Ureter (tissue), 1 donor: ENCODE results near the gene TMSB10. TPM values are rescaled to one million over a fixed set of nuclear protein-coding genes. Genes with fewer than 3 reads are reported as not detected.
"Not testable (repeated sequence)": the region's sequence is repeated elsewhere in the genome, so short reads cannot be mapped to it uniquely, and the experiment has no call there.

ENCODE experiments used
- DNase-seq: peaks from one replicate; pipeline ENCODE4 v3.0.0-alpha.2; 2020; ENCODE audit warnings: low spot score
- total RNA-seq: library from RNA; stranded (reverse); gene quantifications from one replicate; pipeline ENCODE4 v1.2.4, GENCODE V29; 2023
- donor health status: DM: yes; HTN: yes; CAD: no.

Gene TMSB10
- total RNA-seq, 1 donor from 2014 or later = 1,066 TPM

DNA sequence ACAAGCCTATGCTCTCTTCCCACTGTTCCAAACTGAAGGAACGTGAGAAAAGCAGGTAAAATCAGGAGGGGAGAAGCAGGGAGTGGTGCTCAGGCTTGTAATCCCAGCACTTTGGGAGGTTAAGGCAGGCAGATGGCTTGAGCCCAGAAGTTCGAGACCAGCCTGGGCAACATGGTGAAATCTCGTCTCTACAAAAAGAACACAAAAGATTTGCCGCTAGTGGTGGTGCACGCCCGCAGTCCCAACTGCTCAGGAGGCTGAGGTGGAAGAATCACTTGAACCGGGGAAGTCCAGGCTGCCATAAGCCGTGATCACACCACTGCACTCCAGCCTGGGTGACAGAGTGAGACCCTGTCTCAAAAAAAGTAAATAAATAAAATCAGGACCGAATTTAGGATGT, 1.3 kb upstream of the TMSB10 start:
- DNase-seq = no peak

DNA sequence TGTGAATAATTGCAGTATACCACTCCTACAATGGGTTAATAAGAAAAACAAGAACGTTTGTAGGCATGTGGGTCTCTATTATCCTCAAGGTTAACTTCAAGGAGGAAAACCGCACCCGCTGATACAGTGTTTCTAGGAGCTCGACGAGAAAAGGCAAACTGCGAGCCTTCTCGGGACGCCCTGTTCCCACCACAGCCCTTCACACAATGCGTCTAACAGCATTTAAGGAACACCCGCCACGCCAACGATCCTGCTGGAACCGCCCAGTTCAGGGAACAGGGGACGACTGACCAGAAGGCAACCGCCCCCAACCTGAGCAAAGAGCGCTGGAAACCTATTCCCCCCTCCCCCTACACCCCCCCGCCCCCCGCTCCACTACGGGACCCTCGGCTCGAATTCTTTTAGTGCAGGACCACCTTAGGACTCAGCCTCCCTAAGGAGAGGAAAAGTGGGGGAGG, 710 bp upstream of the TMSB10 start:
- peak; percentile 87 for DNase-seq

DNA sequence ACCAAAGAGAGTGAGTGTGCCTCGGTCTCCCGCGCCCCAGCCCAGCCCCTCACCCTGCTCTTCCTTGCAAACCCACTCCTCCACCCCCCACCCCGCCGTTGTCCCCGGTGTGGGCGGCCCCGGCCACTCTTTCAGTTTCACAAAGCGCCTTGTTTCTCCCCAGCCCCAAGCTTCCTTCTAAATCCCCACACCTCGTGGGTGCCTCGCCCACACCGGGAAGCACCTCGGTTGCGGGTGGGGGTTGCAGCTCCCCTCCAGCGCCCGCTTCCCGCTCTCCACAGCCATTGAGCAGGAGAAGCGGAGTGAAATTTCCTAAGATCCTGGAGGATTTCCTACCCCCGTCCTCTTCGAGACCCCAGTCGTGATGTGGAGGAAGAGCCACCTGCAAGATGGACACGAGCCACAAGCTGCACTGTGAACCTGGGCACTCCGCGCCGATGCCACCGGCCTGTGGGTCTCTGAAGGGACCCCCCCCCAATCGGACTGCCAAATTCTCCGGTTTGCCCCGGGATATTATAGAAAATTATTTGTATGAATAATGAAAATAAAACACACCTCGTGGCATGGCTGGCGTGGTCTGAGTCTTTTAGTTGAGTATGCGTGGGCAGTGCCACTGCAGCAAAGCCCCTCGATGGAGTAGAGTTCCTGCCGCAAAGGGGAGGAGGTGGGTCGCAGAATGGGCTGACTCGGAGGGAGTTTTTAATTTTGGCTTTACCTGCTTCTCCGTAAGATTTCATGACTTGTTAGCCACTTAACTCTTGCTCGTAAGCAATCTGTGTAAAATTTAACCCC, 848 bp downstream of the TMSB10 start:
- DNase-seq = peak; percentile 62

DNA sequence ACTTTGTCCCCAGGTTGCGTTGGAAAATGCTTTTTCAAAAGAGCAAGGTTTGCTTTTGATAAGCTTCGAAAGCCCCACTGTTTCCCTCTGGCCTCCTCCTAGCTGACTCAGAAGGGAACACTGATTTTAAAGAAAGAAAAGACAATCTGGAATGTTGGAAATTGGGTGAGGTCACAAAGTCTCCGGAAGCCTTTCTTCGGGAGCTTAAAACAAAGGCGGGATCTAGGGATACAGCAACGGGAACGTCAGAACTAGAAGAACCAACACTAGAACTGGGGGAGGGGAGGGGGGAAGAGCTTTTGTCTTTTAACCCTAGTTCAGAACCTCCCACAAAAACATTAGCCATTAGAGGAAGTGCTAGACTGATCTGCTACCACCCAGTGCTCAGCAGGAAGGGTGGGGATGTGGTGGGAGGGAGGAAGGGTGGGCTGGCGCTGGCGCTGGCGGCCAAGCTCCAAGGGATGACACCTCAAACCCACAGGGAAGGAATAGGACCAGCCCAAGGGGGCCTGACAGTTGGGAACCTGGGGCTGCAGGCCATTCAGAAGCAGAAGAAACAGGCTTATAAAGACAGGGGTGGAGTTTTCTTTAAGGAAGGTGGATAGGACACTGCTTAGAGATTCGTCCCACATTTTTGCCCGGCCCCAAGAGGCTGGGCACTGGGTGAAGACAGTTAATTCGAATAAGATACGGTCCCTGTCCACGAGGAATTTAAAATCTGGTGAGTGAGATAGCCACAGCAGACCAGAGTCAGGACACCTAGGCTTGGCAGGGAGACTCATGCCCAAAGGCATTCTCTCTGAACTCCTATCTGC, 1.7 kb downstream of the TMSB10 start:
- DNase-seq = peak; percentile 70

DNA sequence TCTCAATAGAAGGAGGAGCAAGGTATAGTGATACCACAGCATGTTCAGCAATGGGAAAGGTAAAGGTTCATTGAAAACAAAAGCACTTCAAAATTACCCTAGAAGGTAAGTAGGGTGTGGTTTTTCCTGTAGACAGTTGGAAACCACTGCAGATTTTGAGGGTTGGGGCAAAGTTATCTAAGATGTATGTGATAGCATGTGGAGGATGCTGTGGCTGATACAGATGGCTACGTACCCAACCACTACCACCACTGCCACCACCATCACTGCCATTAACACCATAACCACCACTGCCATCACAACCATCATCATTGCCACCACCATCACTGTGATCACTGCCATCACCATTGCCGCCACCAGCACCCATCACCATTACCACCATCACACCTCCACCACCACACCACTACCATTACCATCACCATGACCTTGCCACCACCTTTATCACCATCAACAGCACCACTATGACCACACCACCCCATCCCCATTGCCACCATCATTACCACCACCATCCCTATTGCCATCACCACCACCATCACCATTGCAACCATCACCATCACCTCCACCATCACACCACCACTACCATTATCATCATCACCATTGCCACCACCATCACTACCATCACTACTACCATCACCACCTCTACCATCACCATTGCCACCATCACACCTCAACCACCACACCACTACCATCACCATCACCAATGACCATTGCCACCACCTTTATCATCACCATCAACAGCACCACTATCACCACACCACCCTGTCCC, 3.7 kb downstream of the TMSB10 start:
- peak; percentile 20 for DNase-seq

DNA sequence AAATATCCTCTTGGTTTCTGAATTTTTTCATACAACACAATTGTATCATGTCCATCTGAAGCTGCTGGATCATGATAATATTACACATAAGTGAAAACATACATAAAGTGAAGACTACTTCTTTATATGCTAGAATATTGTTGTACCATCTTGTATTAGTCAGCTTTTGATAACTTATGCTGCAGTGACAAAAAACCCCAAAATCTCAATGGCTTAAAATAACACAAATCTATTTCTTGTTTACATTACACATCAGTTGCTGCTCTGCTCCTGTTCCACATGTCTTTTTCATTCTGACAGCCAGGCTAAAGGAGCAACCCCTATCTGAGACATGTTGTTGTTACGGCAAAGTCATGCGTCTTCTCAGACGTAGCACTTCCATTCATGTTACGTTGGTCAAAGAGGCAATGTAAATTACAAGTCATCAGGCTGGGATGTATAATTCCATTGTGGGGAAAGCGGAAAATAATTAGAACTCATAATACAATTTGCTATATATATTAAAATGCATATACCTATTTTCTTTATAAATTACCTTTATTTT, 5.8 kb downstream of the TMSB10 start:
- DNase-seq = no peak

DNA sequence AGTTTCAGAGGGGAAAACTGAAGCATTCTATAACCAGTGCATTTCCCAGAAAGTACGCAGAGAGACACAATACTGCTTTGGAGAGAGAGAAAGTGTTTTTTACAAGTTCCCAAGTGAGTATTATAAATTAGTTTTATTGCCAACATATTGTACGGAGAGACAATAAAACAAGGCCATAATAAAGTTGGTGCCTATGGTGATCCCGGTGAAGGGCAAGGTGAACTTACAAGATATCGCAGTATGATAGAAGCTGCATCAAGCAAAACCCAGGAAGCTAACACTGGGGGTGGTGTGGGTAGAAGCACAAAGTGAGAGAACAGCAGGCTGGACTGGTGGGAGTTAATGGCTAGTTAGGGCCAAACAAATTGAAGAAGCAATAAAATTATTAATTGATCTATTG, 7.5 kb downstream of the TMSB10 start:
- DNase-seq = no peak

DNA sequence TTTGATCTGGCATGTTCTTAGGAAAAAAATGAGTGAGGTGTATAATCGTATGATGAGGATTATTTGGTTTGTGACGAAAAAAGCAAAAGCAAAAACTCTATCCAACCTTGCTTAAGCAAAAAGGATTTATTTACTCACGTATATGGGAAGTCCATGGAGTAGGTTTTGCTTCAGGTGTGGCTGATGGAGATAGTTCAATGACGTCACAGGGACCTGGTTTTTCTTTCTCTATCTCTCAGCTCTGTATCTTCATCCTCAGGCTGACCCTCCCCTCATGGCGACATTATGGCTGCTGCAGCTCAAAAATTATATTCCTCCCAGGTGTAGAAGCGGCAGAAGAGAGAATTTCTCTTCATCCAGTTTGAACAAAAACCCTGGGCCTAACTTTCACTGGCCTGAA, 8.9 kb downstream of the TMSB10 start:
- DNase-seq = no peak

DNA sequence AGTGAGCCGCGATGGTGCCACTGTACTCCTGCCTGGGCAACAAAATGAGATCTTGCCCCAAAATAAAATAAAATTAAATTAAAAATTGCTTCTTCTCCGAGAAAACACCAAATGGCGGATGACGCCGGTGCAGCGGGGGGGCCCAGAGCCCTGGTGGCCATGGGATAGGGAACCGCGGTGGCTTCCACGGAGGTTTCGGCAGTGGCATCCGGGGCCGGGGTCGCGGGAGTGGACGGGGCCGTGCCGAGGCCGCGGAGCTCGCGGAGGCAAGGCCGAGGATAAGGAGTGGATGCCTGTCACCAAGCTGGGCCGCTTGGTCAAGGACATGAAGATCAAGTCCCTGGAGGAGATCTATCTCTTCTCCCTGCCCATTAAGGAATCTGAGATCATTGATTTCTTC, 10.2 kb downstream of the TMSB10 start:
- DNase-seq = not testable (repeated sequence)

DNA sequence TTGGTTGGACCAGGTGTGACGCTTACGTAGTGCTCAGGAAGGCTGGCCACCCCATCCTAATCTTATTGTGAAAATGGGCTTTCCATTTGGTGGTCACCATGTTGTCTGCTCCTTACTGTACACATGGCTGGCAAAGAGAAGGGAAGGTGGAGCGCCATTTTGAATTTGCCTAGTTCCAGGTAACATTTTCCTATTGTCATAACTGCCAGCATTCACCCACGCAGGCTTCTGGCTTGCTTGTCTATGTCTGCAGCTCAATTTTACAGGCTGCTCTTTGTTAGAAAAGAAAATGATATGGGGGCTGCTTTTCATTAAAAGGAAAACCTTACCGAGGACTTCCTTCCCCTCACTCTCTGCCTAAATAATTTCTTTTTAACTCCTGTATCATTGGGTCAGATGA, 12.4 kb downstream of the TMSB10 start:
- not testable (repeated sequence) for DNase-seq

DNA sequence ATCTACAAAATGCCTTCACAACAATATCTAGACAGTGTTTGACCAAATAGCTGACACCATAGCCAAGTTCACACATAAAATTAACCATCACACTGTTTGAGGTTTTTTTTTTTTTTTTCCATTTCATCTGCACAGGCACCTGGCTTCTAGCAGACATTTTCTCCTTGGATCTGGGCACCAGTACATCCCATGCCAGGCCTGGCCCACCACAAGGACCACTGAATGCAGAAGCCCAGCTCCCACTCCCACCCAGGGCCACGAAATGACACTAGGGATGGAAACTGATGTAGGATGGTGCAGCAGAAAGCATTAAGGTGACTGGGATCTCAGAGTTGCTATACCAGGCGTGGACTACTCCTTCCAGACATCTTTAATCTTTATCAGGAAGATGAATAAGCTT, 13.0 kb downstream of the TMSB10 start:
- no peak for DNase-seq

DNA sequence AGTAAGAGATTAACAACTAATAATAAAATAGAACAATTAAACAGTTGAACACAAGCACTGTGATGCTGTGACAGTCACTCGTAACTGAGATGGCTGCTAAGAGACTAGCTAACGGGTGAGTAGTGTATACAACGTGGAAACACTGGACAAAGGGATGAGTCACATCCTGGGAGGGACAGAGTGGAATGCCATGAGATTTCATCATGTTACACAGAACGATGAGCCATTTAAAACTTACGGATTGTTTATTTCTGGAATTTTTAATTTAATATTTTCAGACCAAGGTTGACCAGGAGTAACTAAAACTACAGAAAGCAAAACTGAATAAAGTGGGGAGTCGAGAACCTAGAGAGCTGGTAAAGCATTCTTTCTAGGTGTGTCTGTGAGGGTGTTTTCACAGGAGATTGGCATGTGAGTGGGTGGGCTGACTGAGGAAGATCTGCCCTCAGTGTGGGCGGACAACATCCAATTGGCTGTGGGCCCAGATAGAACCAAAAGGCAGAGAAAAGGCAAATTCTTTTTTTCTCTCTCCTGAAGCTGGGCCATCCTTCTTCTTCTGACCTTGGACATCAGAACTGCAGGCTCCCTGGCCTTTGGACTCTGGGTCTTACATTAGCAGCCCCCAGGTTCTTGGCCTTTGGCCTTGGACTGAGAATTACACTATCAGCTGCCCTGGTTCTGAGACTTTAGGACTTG, 14.6 kb downstream of the TMSB10 start:
- peak; percentile 48 for DNase-seq

DNA sequence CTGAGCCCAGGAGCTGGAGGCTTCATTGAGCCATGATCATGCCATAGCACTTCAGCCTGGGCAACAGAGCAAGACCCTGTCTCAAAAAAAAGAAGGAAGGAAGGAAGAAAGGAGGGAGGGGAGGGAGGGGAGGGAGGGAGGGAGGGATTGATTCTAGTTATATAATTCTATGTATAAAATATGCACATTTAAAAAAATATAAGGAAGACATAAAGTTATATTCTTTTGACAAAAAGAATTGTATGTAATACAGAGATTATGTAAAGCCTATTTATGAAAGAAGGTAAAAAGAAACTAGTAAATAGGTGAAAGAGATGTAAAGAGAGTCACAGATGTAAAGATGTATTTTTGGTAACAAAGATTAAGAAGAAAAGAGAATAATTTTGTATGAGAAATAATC, 17.6 kb downstream of the TMSB10 start:
- DNase-seq = no peak

DNA sequence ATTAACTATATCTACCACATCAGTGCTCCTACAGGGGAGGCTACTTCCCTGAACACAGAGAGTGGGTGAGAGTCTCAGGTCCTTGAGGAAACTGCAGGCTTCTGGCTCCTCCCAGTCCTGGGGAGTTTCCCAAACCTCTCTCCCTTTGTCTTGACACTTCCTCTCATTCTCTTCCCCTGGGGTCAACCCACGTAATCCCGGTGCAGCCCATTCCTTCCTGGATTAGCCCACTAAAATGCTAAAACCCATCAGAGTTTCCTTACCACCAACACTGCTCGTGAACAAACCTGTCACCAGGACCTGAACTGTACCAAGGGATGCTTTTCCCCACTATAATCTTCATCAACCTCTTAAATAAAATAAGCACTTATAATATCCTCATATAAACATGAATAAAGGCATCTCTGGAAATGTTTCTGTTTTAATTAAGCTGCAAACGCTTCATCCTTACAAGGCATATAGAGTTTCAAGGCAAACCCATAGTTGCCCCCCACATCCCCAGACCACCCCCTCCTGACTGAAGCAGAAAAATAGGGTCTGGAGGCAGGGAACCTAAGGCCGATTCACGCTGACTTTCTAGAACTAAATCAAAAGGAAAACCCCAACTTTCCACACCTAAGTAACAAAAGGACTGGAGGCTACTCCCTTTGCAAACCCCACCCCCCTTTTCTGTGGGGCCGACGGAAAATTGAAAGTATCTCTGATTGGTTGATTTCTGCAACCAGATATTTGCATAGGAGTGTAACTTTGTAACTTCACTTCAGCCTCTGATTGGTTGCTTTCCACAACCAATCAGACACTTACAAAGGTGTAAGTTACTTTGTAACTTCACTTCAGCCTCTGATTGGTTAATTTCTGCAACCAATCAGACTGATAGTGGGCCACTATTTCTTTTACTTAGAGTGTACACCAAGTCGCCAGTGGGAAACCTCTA, 19.0 kb downstream of the TMSB10 start:
- no peak for DNase-seq

DNA sequence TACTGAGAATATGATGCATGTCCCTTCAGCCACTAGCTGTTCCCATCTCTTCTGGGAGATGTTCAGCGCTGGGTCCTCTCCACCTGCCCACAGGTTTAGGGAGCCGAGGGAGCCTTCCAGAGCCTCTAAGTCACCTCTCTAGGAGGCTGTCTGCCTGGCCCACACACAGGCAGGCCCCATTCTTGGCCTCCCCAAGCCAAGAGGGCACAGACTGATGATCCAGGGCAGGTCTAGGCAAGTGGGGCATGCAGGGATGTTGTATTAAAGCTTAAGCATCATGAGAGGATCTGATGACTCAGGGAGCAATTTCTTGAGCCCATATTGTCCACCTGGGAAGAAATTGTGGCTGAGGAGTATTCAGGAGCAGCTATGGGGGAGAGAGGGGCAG, 19.9 kb downstream of the TMSB10 start:
- no peak for DNase-seq

DNA sequence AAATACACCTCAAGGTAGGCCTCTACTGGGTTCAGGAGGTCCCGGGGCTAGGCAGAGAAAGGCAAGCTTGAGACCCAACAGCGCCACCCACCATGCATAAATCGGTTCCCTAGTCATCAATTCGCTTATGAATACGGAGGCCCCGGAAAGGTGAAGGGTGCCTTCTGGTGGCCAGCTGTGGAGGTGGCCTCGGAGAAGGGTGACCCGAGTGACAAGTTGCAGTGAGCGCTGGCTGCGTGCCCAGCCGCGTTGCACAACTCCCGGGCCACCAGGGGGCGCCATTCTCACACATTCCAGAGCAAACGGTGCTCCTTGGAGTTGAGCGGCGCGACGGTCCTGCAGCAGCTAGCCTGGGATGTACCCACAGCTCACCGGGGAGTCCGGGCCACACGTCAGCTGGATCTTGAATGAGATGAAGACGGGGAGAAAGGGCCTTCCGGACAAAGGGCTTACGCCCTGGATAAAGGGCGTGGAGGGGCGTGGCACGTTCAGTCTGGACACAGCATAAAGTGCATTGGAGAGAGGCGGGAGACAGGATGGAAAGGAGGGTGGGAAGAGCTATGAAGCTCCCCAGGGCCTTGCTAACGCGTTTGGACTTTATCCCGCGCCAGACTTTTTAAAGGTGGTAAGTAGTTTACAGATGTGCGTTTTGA, 20.4 kb downstream of the TMSB10 start:
- DNase-seq = peak; percentile 96

DNA sequence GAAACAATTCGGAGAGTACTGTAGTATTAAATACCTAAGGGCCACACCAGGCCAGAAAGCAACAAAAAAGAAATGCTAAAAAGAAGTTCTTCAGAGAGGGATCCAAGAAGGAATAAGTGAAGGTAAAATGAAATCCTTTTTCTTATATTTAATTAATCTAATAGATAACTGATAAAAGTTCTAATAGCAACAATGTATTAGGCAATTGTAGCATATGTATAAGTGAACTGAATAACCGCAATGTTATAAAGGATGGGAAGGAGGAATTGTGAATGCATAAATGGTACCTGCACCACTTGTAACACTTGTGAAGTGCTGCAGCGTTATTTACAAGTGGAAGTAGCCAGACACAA, 21.8 kb downstream of the TMSB10 start:
- DNase-seq = no peak

DNA sequence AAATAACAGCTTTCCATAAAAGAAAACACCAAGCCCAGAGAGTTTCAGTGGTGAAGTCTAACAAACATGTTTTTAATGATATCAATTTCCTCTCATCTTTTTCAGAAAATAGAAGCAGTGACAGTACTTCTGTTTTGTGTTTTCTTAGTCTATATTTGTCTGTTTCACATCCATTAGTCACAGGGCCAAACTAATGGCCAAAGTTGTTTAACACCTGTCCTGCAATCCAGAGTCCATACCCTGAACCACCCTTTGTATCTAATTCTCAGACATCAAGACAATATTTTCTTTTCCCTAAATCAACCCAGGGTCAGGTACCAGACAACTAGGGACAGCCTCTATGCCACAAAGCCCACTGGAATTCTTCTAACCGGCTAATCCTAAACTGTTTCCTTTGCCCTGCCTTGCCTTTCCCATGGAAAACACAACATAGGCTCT, 25.9 kb downstream of the TMSB10 start:
- no peak for DNase-seq

DNA sequence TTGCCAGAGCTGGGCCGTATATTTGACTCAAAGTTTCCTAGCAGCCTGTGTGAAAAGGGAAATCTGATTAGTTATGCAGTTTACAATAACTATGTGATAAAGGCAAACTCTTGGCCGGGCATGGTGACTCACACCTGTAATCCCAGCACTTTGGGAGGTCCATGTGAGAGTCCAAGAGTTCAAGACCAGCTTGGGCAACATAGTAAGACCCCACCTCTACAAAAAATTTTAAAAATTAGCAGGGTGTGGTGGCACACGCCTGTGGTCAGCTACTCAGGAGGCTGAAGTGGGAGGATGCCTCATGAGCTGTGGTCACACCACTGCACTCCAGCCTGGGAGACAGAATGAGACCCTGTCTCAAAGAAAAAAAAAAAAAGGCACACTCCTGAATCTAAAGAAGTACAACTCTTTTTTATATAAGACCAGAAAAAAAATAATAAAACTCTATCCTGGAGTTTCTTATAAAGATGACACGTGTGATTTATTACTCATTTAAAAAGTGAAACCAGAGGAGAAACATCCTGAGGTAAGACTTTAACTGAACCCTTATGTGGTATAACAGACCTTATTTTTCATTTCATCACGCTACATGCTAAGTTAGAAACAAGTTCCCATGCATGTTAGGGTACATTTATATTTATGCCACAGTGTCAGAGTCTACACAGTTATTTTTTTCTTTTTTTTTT, 32.9 kb downstream of the TMSB10 start:
- DNase-seq = no peak
